Spleen (tissue), 11 donors: Measurements from ENCODE around the gene MYRF. TPM values are rescaled to one million over a fixed set of nuclear protein-coding genes. Genes with fewer than 3 reads are reported as not detected.

Source experiments
- DNase-seq: peaks from one replicate; pipeline ENCODE4 v3.0.0-alpha.2; 2020
- H3K27ac ChIP-seq, 8 donors: fragments of 200-600 bp; sonication (generic) in 7 of 8; 1 replicate in 4 of 8; 2 replicates in 4 of 8; pipeline versions ENCODE4 v1.5.0 to v1.8.0; 2016 to 2021; ENCODE audit warnings: inconsistent platforms in 4 of 8, mild to moderate bottlenecking in 4 of 8, moderate library complexity in 1 of 8
- H3K27me3 ChIP-seq, 7 donors: fragments of 200-600 bp; sonication (generic) in 6 of 7; replicated peaks in 1 of 7; 1 replicate in 4 of 7; 2 replicates in 3 of 7; pipeline versions ENCODE4 v1.5.0 to v1.8.0; 2016 to 2021; ENCODE audit warnings: inconsistent platforms in 3 of 7, mild to moderate bottlenecking in 1 of 7
- H3K36me3 ChIP-seq, 6 donors: fragments of 200-600 bp; sonication (generic) in 5 of 6; 1 replicate in 4 of 6; 2 replicates in 2 of 6; pipeline versions ENCODE4 v1.5.0 to v1.8.0; 2016 to 2021; ENCODE audit warnings: inconsistent platforms in 2 of 6
- H3K4me1 ChIP-seq, 6 donors: fragments of 200-600 bp; sonication (generic) in 5 of 6; 1 replicate in 3 of 6; 2 replicates in 3 of 6; pipeline versions ENCODE4 v1.5.0 to v1.8.0; 2016 to 2021; ENCODE audit warnings: inconsistent platforms in 3 of 6
- H3K4me3 ChIP-seq, 8 donors: fragments of 200-600 bp; sonication (generic) in 7 of 8; 1 replicate in 4 of 8; 2 replicates in 4 of 8; pipeline versions ENCODE4 v1.5.0 to v1.8.0; 2016 to 2021; ENCODE audit warnings: inconsistent platforms in 4 of 8, mild to moderate bottlenecking in 4 of 8, moderate library complexity in 2 of 8
- H3K9me3 ChIP-seq, 8 donors: fragments of 200-600 bp; sonication (generic) in 7 of 8; 1 replicate in 4 of 8; 2 replicates in 4 of 8; pipeline versions ENCODE4 v1.5.0 to v1.8.0; 2016 to 2021; ENCODE audit warnings: inconsistent platforms in 4 of 8
- POLR2A ChIP-seq, 3 donors: fragments of 450-650 bp; IDR thresholded peaks; one replicate each; pipeline ENCODE4 v1.5.1; 2017; ENCODE audit warnings: antibody characterized with exemption in 3 of 3, mild to moderate bottlenecking in 1 of 3
- POLR2AphosphoS5 ChIP-seq, 3 donors: sonication (generic); formaldehyde crosslinking; IDR thresholded peaks; one replicate each; pipeline ENCODE4 v1.5.1; 2017; ENCODE audit warnings: antibody characterized with exemption in 3 of 3
- WGBS, 5 donors: extraction: QIAGEN DNeasy Blood & Tissue Kit in 3 of 5; methylation state at CpG; one replicate each; pipeline versions ENCODE4 v1.1.5 to v1.1.7; 2013 to 2018; 5-methylcytosine and 5-hydroxymethylcytosine counted together
- intact Hi-C: fragments of 100-400 bp; cut with DNase I; formaldehyde crosslinking; loops from one replicate; pipeline ENCODE4 v1.15.0; 2023; ENCODE audit warnings: low total_unique reads
- polyA plus RNA-seq, 3 donors: library from polyadenylated mRNA; stranded (reverse); fragments of 200-250 nt; gene quantifications; one replicate each; pipeline ENCODE4 v1.2.1, GENCODE V29; 2013
- total RNA-seq, 7 donors: library from RNA; depleted of rRNA in 3 of 7; stranded (reverse); fragments of >200 nt in 3 of 7; fragmentation: NEBNext Ultra II Directional in 4 of 7; extraction: Animal tissue kit (Norgen Biotek cat#: 25700) in 4 of 7; gene quantifications; one replicate each; pipeline versions ENCODE4 v1.1.0 to v1.2.1, GENCODE V29; 2016 to 2021
- TF ChIP-seq, protein P1 (sequence below), 11 experiments: fragments of 200-600 bp in 7 of 11; fragments of 450-650 bp in 4 of 11; sonication (generic) in 4 of 11; IDR thresholded peaks in 8 of 11; conservative IDR thresholded peaks in 3 of 11; 1 replicate in 7 of 11; 2 replicates in 4 of 11; pipeline versions ENCODE4 v1.4.0 to v1.8.0; 2016 to 2021; ENCODE audit warnings: antibody characterized with exemption in 11 of 11, inconsistent platforms in 4 of 11, mild to moderate bottlenecking in 1 of 11
- donor health status: healthy with polysubstance abuse.
- donor health status: DM: no; HTN: no; CAD: no; lungs with moderate emphysema.
- donor health status: DM: no; HTN: no; CAD: no.
- donor health status: Bipolar disorder and iron deficiency.
- donor health status: healthy.
- donor health status: DM: no; HTN: no; CAD: no.
- donor health status: DM: yes; HTN: yes; CAD: no.

MYRF gene
- total and polyA plus RNA-seq, 10 donors, result 0.15 to 1.5 (median 0.55) TPM

DNA sequence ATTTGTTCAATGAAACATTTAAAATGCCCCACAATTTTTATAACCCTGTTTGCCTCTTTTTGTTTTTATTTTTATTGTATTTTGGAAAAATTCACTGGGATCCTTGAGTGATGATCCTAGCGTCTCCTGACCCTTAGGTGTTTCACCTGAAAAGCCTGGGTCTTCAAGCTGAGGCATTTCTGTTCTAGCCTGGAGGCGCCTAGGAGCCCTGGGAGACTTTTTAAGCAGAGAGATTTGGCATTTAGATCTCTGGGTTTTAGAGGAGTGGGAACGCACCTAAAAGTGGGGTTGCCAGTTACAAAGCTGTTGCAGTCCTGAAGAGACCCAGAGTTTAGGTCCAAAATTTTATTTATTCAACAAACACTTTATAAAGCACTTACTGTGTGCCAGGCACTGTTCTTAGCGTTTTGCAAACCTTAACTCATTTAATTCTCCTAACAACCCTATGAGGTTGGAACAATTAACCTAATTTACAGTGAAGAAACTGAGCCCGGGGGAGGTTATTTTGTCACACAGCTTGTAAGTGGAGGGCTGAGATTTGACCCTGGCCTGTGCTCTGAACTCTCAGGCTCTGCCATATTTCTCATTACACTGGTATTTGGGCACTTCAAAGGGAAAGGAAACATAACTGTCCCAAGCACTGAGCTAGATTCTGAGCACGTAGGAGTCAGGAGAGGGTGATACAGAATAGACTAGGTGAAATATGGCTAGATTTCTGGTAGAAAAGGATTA is 65.2 kb downstream of the MYRF start:
- peak overlapping the region in 7 of 8 donors; percentile 56 to 85 (median 70) for H3K4me3 ChIP-seq
- H3K9me3 ChIP-seq, result no peaks in the 10 kb centered on the region
- DNase-seq, result no peak
- peaks cover 3 to 39% (median 26%) of the 10 kb centered on the region in 6 donors for H3K4me1 ChIP-seq
- H3K27ac ChIP-seq, result peak overlapping the region in 7 of 8 donors; percentile 87 to 95 (median 92)
- H3K27me3 ChIP-seq, result peaks cover 0 to 34% (median 8%) of the 10 kb centered on the region in 7 donors
- WGBS, 5 donors, result 81 to 87% (median 85%) methylated on average over 6 of the region's 6 CpGs
- intact Hi-C loops, result no loop called here
- TF ChIP-seq POLR2AphosphoS5 (IDR thresholded peaks at IDR 0.05), result no peak
- no peak for TF ChIP-seq POLR2A (IDR thresholded peaks at IDR 0.05)
- TF ChIP-seq, protein P1, sequence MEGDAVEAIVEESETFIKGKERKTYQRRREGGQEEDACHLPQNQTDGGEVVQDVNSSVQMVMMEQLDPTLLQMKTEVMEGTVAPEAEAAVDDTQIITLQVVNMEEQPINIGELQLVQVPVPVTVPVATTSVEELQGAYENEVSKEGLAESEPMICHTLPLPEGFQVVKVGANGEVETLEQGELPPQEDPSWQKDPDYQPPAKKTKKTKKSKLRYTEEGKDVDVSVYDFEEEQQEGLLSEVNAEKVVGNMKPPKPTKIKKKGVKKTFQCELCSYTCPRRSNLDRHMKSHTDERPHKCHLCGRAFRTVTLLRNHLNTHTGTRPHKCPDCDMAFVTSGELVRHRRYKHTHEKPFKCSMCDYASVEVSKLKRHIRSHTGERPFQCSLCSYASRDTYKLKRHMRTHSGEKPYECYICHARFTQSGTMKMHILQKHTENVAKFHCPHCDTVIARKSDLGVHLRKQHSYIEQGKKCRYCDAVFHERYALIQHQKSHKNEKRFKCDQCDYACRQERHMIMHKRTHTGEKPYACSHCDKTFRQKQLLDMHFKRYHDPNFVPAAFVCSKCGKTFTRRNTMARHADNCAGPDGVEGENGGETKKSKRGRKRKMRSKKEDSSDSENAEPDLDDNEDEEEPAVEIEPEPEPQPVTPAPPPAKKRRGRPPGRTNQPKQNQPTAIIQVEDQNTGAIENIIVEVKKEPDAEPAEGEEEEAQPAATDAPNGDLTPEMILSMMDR (IDR thresholded peaks at IDR 0.05 in 8 of 11, conservative IDR thresholded peaks at IDR 0.05 in 3 of 11), result no peak
- no peaks in the 10 kb centered on the region for H3K36me3 ChIP-seq

DNA sequence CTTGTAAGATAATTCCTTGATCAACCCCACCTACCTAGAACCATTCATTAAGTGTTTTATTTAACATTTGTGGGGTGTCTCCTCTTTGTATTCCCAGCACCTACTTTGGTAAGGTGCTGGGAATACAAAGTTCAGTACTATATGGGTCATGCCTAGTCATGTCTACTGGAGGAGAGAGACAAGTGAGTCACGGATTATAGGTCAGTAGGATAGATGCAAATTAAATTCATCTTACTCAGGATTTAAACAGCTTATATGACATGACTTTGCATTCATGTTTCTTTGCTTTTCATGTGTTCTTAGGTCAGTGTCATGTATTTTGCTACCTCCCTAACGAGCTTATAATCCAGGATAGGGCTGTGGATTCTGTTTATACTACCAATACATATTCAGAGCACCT is 67.7 kb downstream of the MYRF start:
- H3K27ac ChIP-seq, result no peak overlapping the region
- peaks cover 3 to 29% (median 20%) of the 10 kb centered on the region in 6 donors for H3K4me1 ChIP-seq
- H3K27me3 ChIP-seq, result peaks cover 0 to 25% (median 8%) of the 10 kb centered on the region in 7 donors
- intact Hi-C loops, result no loop called here
- no peak for DNase-seq
- 80 to 93% (median 87%) methylated on average over 2 of the region's 2 CpGs for WGBS, 5 donors
- H3K4me3 ChIP-seq, result no peak overlapping the region
- TF ChIP-seq, protein P1 (IDR thresholded peaks at IDR 0.05 in 8 of 11, conservative IDR thresholded peaks at IDR 0.05 in 3 of 11), result no peak
- TF ChIP-seq POLR2AphosphoS5 (IDR thresholded peaks at IDR 0.05) (no peak), POLR2A (IDR thresholded peaks at IDR 0.05) (no peak)
- H3K9me3 ChIP-seq, result no peaks in the 10 kb centered on the region
- H3K36me3 ChIP-seq, result no peaks in the 10 kb centered on the region

DNA sequence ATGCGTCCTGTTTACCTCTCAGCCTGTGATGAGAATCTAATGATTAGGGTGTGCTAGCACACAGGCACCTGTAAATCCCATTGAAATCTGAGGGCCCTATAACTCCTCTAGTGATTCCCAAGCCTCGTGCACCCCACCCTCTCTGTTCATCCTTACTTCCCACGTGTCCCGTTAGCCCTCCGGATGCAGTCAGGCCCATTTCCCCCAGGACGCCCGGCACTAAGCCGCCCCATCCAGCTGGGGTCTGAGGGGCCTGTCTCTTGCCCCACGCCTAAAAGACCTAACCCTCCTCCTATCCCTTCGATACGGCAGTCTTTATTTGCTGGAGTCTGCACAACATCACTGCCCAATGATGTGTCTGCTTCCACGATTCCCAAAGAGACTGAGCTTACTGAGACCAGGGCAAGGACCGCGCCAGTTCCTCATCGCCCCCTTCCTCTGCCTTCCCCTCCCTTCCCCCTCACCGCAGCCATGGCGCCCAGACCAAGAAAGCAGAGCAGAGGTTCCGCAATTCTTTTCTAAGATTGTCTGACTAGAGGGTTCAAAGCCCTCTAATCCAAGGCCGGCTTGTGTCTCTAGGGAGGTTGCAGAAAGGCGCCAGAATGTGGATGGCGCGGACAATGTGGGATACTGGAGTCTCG is 74.6 kb downstream of the MYRF start:
- peak overlapping the region in 7 of 8 donors; percentile 12 to 88 (median 71) for H3K27ac ChIP-seq
- intact Hi-C loops, result no loop called here
- no peaks in the 10 kb centered on the region for H3K36me3 ChIP-seq
- no peaks in the 10 kb centered on the region for H3K9me3 ChIP-seq
- peaks cover 0 to 28% (median 6%) of the 10 kb centered on the region in 7 donors for H3K27me3 ChIP-seq
- peak overlapping the region; percentile 45 to 75 (median 58) for H3K4me3 ChIP-seq
- WGBS, 5 donors, result 14 to 24% (median 20%) methylated on average over 22 to 23 of the region's 23 CpGs
- H3K4me1 ChIP-seq, result peaks cover 8 to 57% (median 29%) of the 10 kb centered on the region in 6 donors
- TF ChIP-seq POLR2AphosphoS5 (IDR thresholded peaks at IDR 0.05) (no peak), POLR2A (IDR thresholded peaks at IDR 0.05) (no peak)
- TF ChIP-seq, protein P1 (IDR thresholded peaks at IDR 0.05 in 8 of 11, conservative IDR thresholded peaks at IDR 0.05 in 3 of 11), result no peak
- peak; percentile 81 for DNase-seq
